A673 (cell line): ENCODE results near the gene TBC1D32. TPM values are rescaled to one million over a fixed set of nuclear protein-coding genes. Genes with fewer than 3 reads are reported as not detected.

Experiments used
- BruUV-seq: library from RNA; stranded (reverse); fragments of 400-500 nt; replicated peaks from 2 replicates; lab custom pipeline; 2021; lab: Mats Ljungman, UMichigan
- CTCF ChIA-PET: fragments of 300-600 bp; sonication (Branson Sonifier 250); formaldehyde crosslinking; loops from one replicate; lab custom pipeline; 2022; ENCODE audit warnings: antibody characterized with exemption; lab: Charles Lee
- POLR2A ChIA-PET: fragments of 300-600 bp; sonication (Branson Sonifier 250); formaldehyde crosslinking; loops from one replicate; lab custom pipeline; 2022; ENCODE audit warnings: antibody characterized with exemption; ENCODE audit not compliant: low non-redundant PET; lab: Charles Lee
- DNase-seq: peaks from one replicate; pipeline ENCODE4 v3.0.0-alpha.2; 2015; ENCODE audit warnings: low spot score
- H3K27ac ChIP-seq: fragments of 200-600 bp; sonication (generic); 2 replicates; pipeline ENCODE4 v1.5.1; 2016; ENCODE audit warnings: mixed run types, low read depth, mild to moderate bottlenecking, mixed read lengths, antibody characterized with exemption, low read length; ENCODE audit not compliant: poor library complexity, severe bottlenecking
- H3K27me3 ChIP-seq: fragments of 200-600 bp; sonication (generic); replicated peaks from 2 replicates; pipeline ENCODE4 v1.6.1; 2017; ENCODE audit warnings: mixed run types, low read depth, mild to moderate bottlenecking, mixed read lengths, antibody characterized with exemption, low read length; ENCODE audit not compliant: insufficient read depth, poor library complexity
- H3K36me3 ChIP-seq: fragments of 200-600 bp; sonication (generic); 2 replicates; pipeline ENCODE4 v1.6.1; 2016; ENCODE audit warnings: mixed run types, mild to moderate bottlenecking, mixed read lengths, antibody characterized with exemption, low read length; ENCODE audit not compliant: insufficient read depth, poor library complexity, severe bottlenecking
- H3K4me1 ChIP-seq: fragments of 200-600 bp; sonication (generic); 2 replicates; pipeline ENCODE4 v1.6.1; 2017; ENCODE audit warnings: mixed run types, mild to moderate bottlenecking, mixed read lengths, antibody characterized with exemption, low read length; ENCODE audit not compliant: insufficient read depth, poor library complexity, severe bottlenecking
- H3K4me3 ChIP-seq: fragments of 200-600 bp; sonication (generic); 2 replicates; pipeline ENCODE4 v1.5.1; 2016; ENCODE audit warnings: low read depth, mixed run types, mild to moderate bottlenecking, mixed read lengths, low read length; ENCODE audit not compliant: poor library complexity, severe bottlenecking
- H3K9me3 ChIP-seq: fragments of 200-600 bp; sonication (generic); 2 replicates; pipeline ENCODE4 v1.6.1; 2016; ENCODE audit warnings: mixed run types, low read depth, mild to moderate bottlenecking, mixed read lengths, antibody characterized with exemption, low read length; ENCODE audit not compliant: poor library complexity, severe bottlenecking
- CTCF ChIP-seq: fragments of 300-800, 200-600 bp; sonication (generic); conservative IDR thresholded peaks from 2 replicates; pipeline ENCODE4 v1.5.1; 2017; ENCODE audit warnings: low read depth, mild to moderate bottlenecking, antibody characterized with exemption, low read length, moderate library complexity, mixed read lengths
- EZH2 ChIP-seq: fragments of 200-600 bp; sonication (generic); IDR thresholded peaks from 2 replicates; pipeline ENCODE4 v1.6.1; 2017; ENCODE audit warnings: borderline replicate concordance, low read depth, mild to moderate bottlenecking, mixed read lengths, antibody characterized with exemption, low read length; ENCODE audit not compliant: poor library complexity, severe bottlenecking
- intact Hi-C: fragments of 100-400 bp; cut with micrococcal nuclease; formaldehyde crosslinking; loops from one replicate; pipeline ENCODE4 v1.10.0; 2022; ENCODE audit not compliant: unreplicated experiment
- total RNA-seq: library from RNA; stranded (reverse); gene quantifications from 2 replicates; pipeline ENCODE4 v1.2.3, GENCODE V29; 2021

The TBC1D32 gene
- total RNA-seq, 1 experiment from 2014 or later, result 10.4 TPM

GRCh38 chr6:121247386-121247785 lies 86.9 kb downstream of the TBC1D32 start:
- BruUV-seq, result no TSS peak
- H3K9me3 ChIP-seq, result no peaks in the 10 kb centered on the region
- no peak overlapping the region for H3K4me3 ChIP-seq
- DNase-seq, result no peak
- H3K27me3 ChIP-seq, result no peaks in the 10 kb centered on the region
- intact Hi-C loops, result no loop called here
- CTCF ChIA-PET, result no interaction called here
- TF ChIP-seq EZH2 (no peak), CTCF (no peak)
- H3K4me1 ChIP-seq, result no peaks in the 10 kb centered on the region
- H3K27ac ChIP-seq, result no peak overlapping the region
- POLR2A ChIA-PET, result no interaction called here
- no peaks in the 10 kb centered on the region for H3K36me3 ChIP-seq

GRCh38 chr6:121242386-121242785 lies 91.9 kb downstream of the TBC1D32 start:
- CTCF ChIA-PET, result no interaction called here
- Histone ChIP-seq H3K27ac (no peak overlapping the region), H3K4me1 (no peaks in the 10 kb centered on the region), H3K27me3 (no peaks in the 10 kb centered on the region), H3K4me3 (no peak overlapping the region), H3K36me3 (no peaks in the 10 kb centered on the region), H3K9me3 (no peaks in the 10 kb centered on the region)
- BruUV-seq, result no TSS peak
- DNase-seq, result no peak
- no peak for TF ChIP-seq CTCF
- TF ChIP-seq EZH2, result no peak
- intact Hi-C loops, result no loop called here
- POLR2A ChIA-PET, result no interaction called here

GRCh38 chr6:121237859-121238258 lies 96.4 kb downstream of the TBC1D32 start:
- H3K27ac ChIP-seq, result no peak overlapping the region

More at GRCh38 chr6:121237859-121238258, 96.4 kb downstream of the TBC1D32 start:
- Histone ChIP-seq H3K27me3 (no peaks in the 10 kb centered on the region), H3K9me3 (no peaks in the 10 kb centered on the region), H3K36me3 (no peaks in the 10 kb centered on the region), H3K4me3 (no peak overlapping the region), H3K4me1 (no peaks in the 10 kb centered on the region)
- POLR2A ChIA-PET, result no interaction called here
- TF ChIP-seq EZH2 (no peak), CTCF (no peak)
- intact Hi-C loops, result no loop called here
- CTCF ChIA-PET, result no interaction called here
- no TSS peak for BruUV-seq
- DNase-seq, result no peak
